Peyer's patch (tissue), 4 donors: ENCODE results near the gene KLHL10.

Experiments used
- CTCF ChIP-seq, 6 experiments: fragments of 450-650 bp in 4 of 6; fragments of 200-600 bp in 2 of 6; sonication (generic) in 1 of 6; IDR thresholded peaks; one replicate each; pipeline ENCODE4 v1.5.1; 2017 to 2019; ENCODE audit warnings: antibody characterized with exemption in 6 of 6, mild to moderate bottlenecking in 3 of 6, moderate library complexity in 1 of 6
- POLR2A ChIP-seq, 2 donors: fragments of 450-650 bp; IDR thresholded peaks; one replicate each; pipeline ENCODE4 v1.5.1; 2017; ENCODE audit warnings: antibody characterized with exemption in 2 of 2, mild to moderate bottlenecking in 2 of 2, moderate library complexity in 2 of 2

GRCh38 chr17:41837761-41838538, at the start of gene KLHL10:
- no peak for TF ChIP-seq CTCF (IDR thresholded peaks at IDR 0.05)
- TF ChIP-seq POLR2A (IDR thresholded peaks at IDR 0.05), result no peak
